M059J (cell line): Measurements from ENCODE around the gene DET1. TPM values are rescaled to one million over a fixed set of nuclear protein-coding genes. Genes with fewer than 3 reads are reported as not detected.

Experiments
- DNase-seq: peaks from one replicate; pipeline ENCODE4 v3.0.0-alpha.2; 2012; ENCODE audit warnings: low read depth
- total RNA-seq: library from RNA; depleted of rRNA; stranded (reverse); fragments of >200 nt; shearing (Covaris generic); gene quantifications from 2 replicates; pipeline ENCODE4 v1.2.3, GENCODE V29; 2014; rRNA removed

Gene DET1
- total RNA-seq, 1 experiment from 2014 or later, result 6.7 TPM

DNA sequence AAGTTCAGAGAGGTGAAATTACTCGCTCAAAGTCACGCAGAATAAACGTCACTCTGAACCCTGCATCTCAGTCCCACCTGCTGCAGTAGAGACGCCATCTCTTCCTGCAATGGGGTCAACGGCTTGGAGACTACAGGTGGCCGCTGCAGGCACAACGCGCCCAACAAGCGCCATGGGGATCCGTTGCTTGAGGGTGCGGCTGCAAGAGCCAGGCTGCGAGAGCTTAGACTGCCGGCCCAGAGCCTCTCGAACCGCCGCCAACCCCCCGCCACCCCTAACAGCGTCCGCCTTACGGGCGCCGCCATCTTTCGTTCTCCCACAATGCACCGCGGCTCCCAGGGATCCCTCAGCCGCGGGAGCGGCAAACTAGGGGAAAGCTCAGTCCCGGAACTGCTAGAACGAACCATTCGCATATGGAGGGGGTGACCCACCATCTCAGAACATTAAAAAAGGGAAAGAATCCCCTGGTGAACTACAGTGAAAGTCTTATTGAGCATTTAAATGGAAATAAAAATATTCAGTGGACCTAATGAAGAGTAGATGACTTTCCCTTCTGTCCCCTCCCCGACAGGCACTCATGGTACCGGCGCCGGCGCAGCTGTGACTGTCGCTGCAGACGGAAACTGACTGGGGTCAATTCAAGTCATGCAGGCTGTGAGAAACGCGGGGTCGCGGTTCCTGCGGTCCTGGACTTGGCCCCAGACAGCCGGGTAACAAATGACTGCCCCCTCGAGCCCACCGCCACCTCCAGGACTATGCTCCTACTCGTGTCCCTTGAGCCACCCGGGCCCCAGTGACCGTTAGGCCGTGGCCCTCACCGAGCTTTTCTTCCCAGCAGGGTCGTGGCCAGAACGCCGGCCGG lies 79.2 kb downstream of the DET1 start, which contains the start of the genes MRPL46 and MRPS11:
Gene MRPL46, minus strand, starts transcription at position 316 of the 862 bp plus-strand sequence. Its CDS starts 11 bp downstream, at position 305.
Gene MRPS11, plus strand, starts transcription at position 636 of the 862 bp plus-strand sequence. Its CDS starts 10 bp downstream, at position 646.
- DNase-seq, result peak; percentile 82

DNA sequence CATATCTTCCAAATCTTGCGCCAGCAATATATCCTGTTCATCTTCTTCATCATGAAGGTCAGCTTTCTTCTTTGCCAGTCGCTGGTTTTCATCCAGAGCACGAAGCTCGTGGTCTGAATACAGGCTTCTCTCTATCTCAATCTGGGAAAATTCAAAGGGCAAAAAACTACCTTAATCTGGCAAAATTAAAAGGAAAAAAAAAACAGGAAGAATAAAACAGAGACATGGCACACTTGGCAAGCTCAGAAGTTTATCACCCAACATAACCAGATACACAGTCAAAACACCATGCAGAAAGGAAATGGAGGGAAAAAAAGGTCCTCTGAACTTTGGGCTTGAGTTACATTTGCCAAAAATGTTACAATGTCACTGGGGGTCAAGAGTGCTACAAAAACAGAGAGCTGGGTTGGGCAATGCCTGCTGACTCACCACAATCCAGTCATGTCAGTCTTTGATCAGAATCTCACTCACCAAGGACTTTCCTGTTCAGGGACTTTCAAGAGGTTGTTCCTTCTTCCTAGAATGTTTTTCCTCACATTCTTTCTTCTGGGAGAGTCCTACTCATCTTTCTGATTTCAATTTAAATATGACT lies 80.8 kb downstream of the DET1 start:
- DNase-seq, result peak; percentile 65

GRCh38 chr15:88463870-88464532 lies 82.5 kb downstream of the DET1 start:
- DNase-seq, result no peak

Other genes starting within 250 kb of the DET1 start
- gene MRPL46, start 79.3 kb downstream of the DET1 start, total RNA-seq, result 19.8 and 29.2 TPM in 2 replicates
- gene MRPS11, start 79.0 kb downstream of the DET1 start, total RNA-seq, result 49.3 and 69.0 TPM in 2 replicates
- gene AEN, start 74.7 kb upstream of the DET1 start, total RNA-seq, result 11.5 and 15.7 TPM in 2 replicates
- gene ISG20, start 92.3 kb upstream of the DET1 start, total RNA-seq, result 30.5 and 37.6 TPM in 2 replicates